ENCODE results near the gene CCT7. TPM values are rescaled to one million over a fixed set of nuclear protein-coding genes. Genes with fewer than 3 reads are reported as not detected.

The CCT7 gene
- total RNA-seq, 1 donor from 2014 or later, result 584 TPM

DNA sequence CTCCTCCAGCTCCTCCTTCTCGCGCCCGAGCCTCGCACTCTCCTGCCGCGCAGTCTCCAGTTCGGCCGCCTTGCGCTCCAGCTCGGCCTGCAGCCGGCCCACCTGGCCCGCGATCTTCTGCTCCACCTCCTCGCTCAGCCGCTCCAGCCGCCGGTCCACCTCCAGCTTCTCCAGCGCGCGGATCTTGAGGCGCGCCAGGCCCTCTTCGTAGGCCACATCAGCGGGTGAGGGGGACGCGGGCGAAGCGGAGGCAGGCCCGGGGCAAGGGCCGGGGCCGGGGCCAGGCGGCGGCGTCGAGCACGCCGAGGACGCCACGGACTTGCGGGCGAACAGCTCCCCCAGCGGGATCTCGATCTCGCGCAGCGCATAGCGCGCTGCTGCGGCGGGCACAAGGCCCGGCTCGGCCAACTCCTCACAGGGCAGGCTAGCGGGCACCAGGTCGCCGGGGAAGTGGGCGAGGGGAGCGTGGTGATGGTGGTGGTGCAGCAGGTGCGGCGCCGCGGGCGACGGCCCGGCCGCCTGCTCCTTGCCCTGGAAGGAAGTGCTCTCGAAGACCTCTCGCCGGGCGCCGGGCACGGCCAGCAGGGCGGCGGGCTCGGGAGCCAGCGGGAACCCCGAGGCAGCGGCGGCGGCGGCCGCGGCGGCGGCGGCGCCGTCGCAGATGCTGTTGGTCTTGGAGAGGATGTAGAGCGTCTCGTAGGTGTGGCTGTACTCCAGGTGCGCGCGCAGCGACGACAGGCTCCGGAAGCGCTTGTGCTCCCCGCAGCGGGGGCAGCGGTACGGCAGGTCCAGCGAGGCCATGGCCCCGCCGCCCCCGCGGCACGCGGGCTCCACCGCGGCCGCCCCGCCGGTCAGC lies 35.0 kb downstream of the CCT7 start:
- Mint-ChIP-seq H3K27me3 (ENCODE audit: low read depth) (no peaks in the 10 kb centered on the region), H3K36me3 (ENCODE audit: low read depth) (peaks cover 10% of the 10 kb centered on the region), H3K4me1 (ENCODE audit: low read depth) (peaks cover 11% of the 10 kb centered on the region), H3K4me3 (ENCODE audit: low read depth) (no peak overlapping the region), H3K27ac (no peak overlapping the region), H3K9me3 (no peaks in the 10 kb centered on the region)
- intact Hi-C loops (cut with micrococcal nuclease), result loop anchor here (2.0 kb wide), 1 partner anchor 34 kb away; the partner anchor contains the start of gene CCT7
- DNase-seq (ENCODE audit: low spot score), result peak; percentile 72

DNA sequence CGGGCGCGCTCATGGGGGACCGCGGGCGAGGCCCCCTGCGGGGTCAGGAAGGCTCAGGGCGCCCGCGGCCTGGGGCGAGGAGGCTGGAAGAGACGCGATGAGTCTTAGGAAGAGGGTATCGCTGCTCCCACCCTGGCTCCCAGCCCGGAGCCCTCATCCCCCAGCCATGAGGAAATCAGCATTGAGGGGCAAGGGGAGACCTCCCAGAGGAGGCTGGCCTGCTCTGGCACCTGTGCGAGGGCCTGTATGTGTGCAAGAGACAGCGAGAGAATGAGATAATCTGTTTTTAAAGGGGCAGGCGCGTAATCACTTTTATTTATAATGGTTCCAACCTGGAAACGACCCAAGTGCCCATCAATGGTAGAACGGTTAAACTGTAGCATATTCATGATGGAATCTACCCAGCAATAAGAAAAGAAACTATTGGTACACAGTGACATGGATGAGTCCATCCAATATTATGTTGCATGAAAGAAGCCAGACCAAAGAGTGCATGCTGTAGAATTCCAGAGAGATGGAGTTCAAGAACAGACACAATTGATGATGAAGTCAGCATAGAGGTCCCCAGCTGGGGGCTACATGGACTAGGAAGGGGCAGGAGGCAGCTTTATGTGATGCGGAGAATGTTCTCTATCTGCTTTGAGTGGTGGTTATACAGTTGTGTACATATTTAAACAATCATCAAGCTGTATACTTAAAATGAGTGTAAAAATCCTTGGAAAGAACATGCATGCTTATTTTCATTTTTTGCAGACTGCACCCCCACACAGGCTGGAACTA lies 35.8 kb downstream of the CCT7 start:
- no peak overlapping the region for H3K27ac Mint-ChIP-seq

DNA sequence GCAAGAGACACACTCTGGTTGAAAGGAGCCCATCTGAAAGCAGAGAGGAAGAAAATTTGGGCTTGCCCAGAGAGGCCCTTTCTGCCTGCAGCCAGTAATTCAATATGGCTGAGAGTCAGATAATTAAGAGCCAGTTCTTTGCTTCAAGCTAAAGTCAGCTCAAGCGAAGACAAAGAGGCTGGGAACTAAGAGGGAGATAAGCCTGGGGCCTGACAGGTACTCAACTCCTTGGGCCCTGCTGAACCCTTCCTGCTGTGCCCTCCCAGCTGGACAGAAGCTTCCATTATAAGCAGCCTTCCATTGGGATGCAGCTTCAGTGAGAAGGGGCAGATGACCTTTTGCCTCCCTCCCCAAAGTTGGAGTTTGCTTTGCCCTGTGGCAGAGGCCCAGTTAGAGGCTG lies 38.2 kb downstream of the CCT7 start:
- Mint-ChIP-seq H3K9me3 (no peaks in the 10 kb centered on the region), H3K27me3 (ENCODE audit: low read depth) (no peaks in the 10 kb centered on the region), H3K4me1 (ENCODE audit: low read depth) (peaks cover 11% of the 10 kb centered on the region), H3K27ac (no peak overlapping the region), H3K4me3 (ENCODE audit: low read depth) (no peak overlapping the region), H3K36me3 (ENCODE audit: low read depth) (peaks cover 6% of the 10 kb centered on the region)
- intact Hi-C loops (cut with micrococcal nuclease), result no loop called here
- no peak for DNase-seq (ENCODE audit: low spot score)

More for the DNA sequence above, 35.8 kb downstream of the CCT7 start:
- H3K27me3 Mint-ChIP-seq (ENCODE audit: low read depth), result no peaks in the 10 kb centered on the region
- peaks cover 11% of the 10 kb centered on the region for H3K4me1 Mint-ChIP-seq (ENCODE audit: low read depth)
- H3K36me3 Mint-ChIP-seq (ENCODE audit: low read depth), result peaks cover 6% of the 10 kb centered on the region
- intact Hi-C loops (cut with micrococcal nuclease), result loop anchor here (2.0 kb wide), 1 partner anchor 35 kb away; the partner anchor contains the start of gene CCT7
- no peak for DNase-seq (ENCODE audit: low spot score)
- H3K4me3 Mint-ChIP-seq (ENCODE audit: low read depth), result peak overlapping the region; percentile 37
- H3K9me3 Mint-ChIP-seq, result no peaks in the 10 kb centered on the region

DNA sequence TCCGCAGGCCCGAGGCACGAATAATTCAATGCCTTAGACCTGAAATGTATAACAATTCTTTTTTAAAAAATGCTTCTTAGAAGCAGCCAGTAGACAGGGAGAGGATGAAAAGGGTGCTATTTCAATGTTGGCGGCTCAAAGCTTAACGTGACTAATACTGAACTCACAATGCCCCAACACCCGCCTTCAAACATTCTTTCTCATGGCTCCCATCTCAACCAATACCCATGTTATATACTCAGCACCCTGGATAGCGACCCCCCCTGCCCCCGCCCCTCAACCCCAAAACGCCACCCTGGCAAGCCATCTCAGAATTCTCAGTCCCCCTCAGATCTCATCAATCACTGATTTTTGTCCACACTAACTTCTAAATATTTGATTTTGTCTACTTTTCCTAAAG lies 45.7 kb downstream of the CCT7 start:
- no peak for DNase-seq (ENCODE audit: low spot score)
- Mint-ChIP-seq H3K4me3 (ENCODE audit: low read depth) (no peak overlapping the region), H3K36me3 (ENCODE audit: low read depth) (peaks cover 7% of the 10 kb centered on the region), H3K27me3 (ENCODE audit: low read depth) (no peaks in the 10 kb centered on the region), H3K4me1 (ENCODE audit: low read depth) (peaks cover 10% of the 10 kb centered on the region), H3K27ac (no peak overlapping the region), H3K9me3 (no peaks in the 10 kb centered on the region)
- intact Hi-C loops (cut with micrococcal nuclease), result no loop called here

DNA sequence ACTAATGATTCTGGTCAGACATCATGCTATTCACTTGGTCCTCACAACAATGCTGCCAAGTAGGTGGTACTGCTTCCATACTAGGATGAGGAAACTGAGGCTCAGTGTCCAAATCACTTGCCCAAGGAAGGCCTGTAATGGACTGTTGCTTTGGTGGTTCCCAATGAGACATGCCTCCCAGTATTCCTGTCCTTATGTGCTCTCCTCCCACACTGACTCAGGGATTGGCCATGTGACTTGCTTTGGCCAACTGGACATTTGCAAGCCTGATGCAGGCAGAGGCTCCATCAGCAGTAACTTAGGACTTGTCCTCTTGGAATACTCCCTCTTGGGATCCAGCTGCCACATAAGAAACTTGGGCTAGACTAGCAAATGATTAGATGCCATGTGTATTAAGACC lies 47.1 kb downstream of the CCT7 start:
- no peak overlapping the region for H3K4me3 Mint-ChIP-seq (ENCODE audit: low read depth)
- no peaks in the 10 kb centered on the region for H3K9me3 Mint-ChIP-seq
- peaks cover 15% of the 10 kb centered on the region for H3K4me1 Mint-ChIP-seq (ENCODE audit: low read depth)
- peaks cover 7% of the 10 kb centered on the region for H3K36me3 Mint-ChIP-seq (ENCODE audit: low read depth)
- no peak overlapping the region for H3K27ac Mint-ChIP-seq
- H3K27me3 Mint-ChIP-seq (ENCODE audit: low read depth), result peaks cover 6% of the 10 kb centered on the region
- DNase-seq (ENCODE audit: low spot score), result no peak
- intact Hi-C loops (cut with micrococcal nuclease), result no loop called here

DNA sequence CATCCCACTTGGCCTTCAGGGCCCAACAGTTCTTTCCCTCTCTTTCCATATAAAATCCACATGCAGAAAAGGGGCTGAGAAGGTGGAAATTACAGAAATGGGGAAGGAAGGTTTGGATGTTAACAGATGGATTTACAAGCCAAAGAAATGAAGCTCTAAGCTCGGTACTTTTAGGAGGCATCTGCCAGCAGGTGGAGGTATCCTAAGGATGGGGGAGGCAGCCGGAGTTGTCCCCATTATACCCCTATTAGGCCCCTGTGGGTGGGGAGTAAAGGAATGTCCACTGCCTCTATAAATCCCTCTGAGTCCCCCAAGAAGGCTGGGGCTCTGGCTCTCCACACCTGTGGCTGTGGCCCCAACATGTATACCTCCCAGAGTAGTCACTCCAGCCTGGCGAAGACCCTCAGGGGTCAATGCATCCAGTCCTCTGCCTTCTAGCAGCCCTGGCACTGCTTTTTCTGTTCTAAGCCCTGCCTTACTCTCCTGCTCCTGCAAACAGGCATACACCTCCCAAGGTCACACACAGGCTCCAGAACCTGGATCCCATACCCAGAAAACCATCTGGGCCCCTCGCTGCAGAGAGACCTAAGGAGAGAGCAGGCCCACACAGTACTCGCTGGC lies 48.9 kb downstream of the CCT7 start:
- intact Hi-C loops (cut with micrococcal nuclease), result loop anchor here (2.0 kb wide), 1 partner anchor 48 kb away; the partner anchor contains the start of gene CCT7
- peaks cover 13% of the 10 kb centered on the region for H3K4me1 Mint-ChIP-seq (ENCODE audit: low read depth)
- H3K27me3 Mint-ChIP-seq (ENCODE audit: low read depth), result peaks cover 14% of the 10 kb centered on the region
- H3K27ac Mint-ChIP-seq, result peak overlapping the region; percentile 53
- peak overlapping the region; percentile 78 for H3K4me3 Mint-ChIP-seq (ENCODE audit: low read depth)
- H3K9me3 Mint-ChIP-seq, result no peaks in the 10 kb centered on the region
- DNase-seq (ENCODE audit: low spot score), result no peak
- H3K36me3 Mint-ChIP-seq (ENCODE audit: low read depth), result peaks cover 5% of the 10 kb centered on the region

DNA sequence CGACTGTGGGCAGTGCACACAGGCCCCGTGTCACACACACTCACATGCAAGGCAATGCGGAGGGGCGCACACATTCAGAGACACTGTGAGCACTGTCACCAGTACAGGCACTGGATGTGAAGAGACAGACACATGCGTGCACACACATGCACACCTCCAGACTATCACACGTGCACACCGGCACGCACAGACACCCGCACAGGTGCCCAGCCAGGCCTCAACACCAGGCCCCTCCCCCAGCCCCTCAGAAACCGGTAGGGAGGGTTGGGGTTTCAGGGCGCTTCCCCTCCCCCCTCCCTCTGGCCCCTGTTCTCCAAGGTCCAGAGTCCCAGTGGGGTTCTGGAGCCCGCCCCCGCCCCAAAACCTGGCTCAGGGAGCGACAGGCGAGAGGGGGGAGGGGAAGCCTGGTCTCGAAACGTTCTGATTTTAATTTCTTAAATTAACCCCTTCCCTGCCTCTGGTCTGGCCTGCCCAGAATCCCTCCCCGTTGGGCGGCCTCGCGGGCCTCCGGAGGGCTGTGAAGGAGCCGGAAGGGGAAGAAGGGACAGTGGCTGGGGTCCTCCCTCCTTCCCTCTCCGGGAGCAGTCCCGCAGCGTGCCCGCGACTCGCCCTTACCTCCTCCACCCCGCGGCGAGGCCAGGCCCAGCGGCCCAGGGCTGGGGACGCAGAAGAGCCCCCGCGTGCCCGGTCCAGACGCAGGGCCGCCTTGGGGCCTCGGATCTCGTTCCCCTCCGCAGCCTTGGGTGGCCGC lies 49.6 kb downstream of the CCT7 start:
- peak overlapping the region; percentile 78 for H3K4me3 Mint-ChIP-seq (ENCODE audit: low read depth)
- peaks cover 20% of the 10 kb centered on the region for H3K27me3 Mint-ChIP-seq (ENCODE audit: low read depth)
- H3K27ac Mint-ChIP-seq, result peak overlapping the region; percentile 53
- DNase-seq (ENCODE audit: low spot score), result no peak
- peaks cover 5% of the 10 kb centered on the region for H3K36me3 Mint-ChIP-seq (ENCODE audit: low read depth)
- peaks cover 13% of the 10 kb centered on the region for H3K4me1 Mint-ChIP-seq (ENCODE audit: low read depth)
- intact Hi-C loops (cut with micrococcal nuclease), result loop anchor here (2.0 kb wide), 2 partner anchors 49 to 213 kb away; partner anchors contain the start of genes CCT7 and SFXN5
- no peaks in the 10 kb centered on the region for H3K9me3 Mint-ChIP-seq

DNA sequence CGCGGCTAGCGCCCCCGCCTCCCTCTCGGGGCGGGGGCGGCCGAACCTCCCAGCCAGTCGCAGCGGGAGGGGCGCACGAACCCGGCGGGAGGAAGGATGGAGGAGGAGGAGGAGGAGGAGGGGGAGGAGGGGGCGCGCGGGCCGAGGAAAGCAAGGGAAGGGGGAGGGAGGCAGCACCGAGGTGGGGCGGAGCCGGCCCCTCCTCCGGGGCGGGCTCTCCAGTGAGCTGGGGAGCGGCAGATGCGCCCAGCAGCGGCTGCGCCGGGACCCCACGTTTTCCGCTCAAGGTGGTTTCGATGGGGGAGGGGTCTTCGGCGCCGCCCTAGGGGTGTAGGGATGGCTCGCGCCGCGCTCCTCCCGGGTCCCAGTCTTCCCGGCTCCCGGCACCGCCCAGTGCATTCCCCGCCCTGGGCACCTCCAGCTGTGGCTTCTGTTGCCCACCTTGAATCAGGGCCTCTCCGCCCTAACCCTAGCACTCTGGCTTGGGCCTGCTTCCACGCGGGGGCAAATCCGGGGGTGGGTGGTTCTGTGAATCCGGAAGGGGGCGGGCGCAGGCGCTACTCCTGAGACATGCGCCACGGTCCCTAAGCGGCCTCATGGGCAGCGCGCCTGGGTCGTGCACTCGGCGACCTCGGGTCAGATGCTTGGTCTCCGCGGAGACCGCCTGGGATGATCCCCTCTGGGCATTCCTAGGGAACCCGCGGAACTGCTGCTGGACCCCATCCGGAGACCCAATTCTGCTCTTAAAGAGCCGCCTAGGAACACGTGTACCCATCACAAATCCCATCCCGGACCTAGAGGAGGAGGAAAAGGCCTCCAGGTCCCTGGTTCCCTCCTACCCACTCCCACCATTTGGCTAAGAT lies 50.4 kb downstream of the CCT7 start, which contains the start of gene FBXO41:
FBXO41 (minus strand) TSS at position 183 of the 863 bp plus-strand sequence. CDS start 14,848 bp downstream, outside the sequence.
- Mint-ChIP-seq H3K27me3 (ENCODE audit: low read depth) (peaks cover 26% of the 10 kb centered on the region), H3K9me3 (no peaks in the 10 kb centered on the region), H3K4me3 (ENCODE audit: low read depth) (peak within 1 kb of the TSS; percentile 78), H3K27ac (peak within 1 kb of the TSS; percentile 53), H3K4me1 (ENCODE audit: low read depth) (peaks cover 13% of the 10 kb centered on the region), H3K36me3 (ENCODE audit: low read depth) (no peaks in the 10 kb centered on the region)
- intact Hi-C loops (cut with micrococcal nuclease), result loop anchor here (2.0 kb wide), 1 partner anchor 214 kb away; the partner anchor contains the start of gene SFXN5
- DNase-seq (ENCODE audit: low spot score), result peak; percentile 68

DNA sequence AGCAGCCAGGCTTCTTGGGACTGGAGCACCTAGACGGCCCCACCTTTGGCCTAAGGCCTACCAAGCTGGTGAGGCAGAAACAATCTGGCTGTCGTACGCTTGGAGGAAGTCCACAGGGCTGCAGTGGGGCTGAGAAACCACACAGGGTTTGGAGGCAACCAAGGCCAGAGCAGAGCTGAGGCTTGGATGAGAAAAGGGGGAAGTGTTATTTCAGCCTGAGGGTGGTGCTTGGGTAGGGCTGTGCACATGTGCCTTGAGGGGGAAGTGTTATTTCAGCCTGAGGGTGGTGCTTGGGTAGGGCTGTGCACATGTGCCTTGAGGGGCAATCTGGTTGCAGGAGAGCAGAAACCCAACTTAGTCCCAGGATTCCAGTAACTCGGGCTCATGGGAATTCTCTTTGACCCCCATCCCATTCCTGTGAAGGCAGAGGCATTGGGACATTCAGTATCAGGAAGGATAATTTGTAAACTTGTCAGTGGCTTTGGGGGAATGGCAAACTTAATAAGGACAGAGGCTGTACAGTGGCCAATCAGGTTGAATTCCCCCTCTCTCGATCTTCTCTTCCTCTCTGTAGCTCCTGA lies 51.1 kb downstream of the CCT7 start:
- Mint-ChIP-seq H3K9me3 (no peaks in the 10 kb centered on the region), H3K27ac (peak overlapping the region; percentile 4), H3K4me1 (ENCODE audit: low read depth) (peaks cover 11% of the 10 kb centered on the region), H3K4me3 (ENCODE audit: low read depth) (peak overlapping the region; percentile 54), H3K36me3 (ENCODE audit: low read depth) (no peaks in the 10 kb centered on the region), H3K27me3 (ENCODE audit: low read depth) (peaks cover 29% of the 10 kb centered on the region)
- no peak for DNase-seq (ENCODE audit: low spot score)
- intact Hi-C loops (cut with micrococcal nuclease), result loop anchor here (2.0 kb wide), 1 partner anchor 214 kb away; the partner anchor contains the start of gene SFXN5

DNA sequence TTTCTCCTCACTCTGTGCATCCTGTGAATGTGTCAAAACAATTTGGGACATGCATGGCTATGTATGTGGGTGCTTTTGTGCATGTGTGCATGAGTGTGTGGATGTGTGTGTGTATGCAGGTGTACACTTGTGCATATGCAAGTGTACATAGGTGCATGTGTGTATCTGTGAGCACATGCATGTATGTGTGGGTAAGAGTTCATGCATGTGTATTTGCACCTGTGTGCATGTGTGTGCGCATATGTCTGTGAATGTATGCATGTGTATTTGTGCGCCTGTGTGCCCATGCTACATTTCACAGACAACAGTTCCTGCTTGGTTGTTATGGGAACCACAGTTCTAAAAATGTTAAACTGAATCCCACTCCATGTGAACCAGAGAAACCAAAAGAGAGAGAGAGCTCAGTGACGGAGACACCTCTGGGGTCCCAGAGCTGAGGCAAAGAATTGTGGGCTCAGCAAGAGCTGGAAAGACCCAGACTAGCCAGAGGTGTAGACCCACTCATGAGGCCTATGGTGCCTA lies 52.1 kb downstream of the CCT7 start:
- peaks cover 38% of the 10 kb centered on the region for H3K27me3 Mint-ChIP-seq (ENCODE audit: low read depth)
- no peaks in the 10 kb centered on the region for H3K9me3 Mint-ChIP-seq
- DNase-seq (ENCODE audit: low spot score), result no peak
- H3K4me1 Mint-ChIP-seq (ENCODE audit: low read depth), result peaks cover 7% of the 10 kb centered on the region
- H3K27ac Mint-ChIP-seq, result no peak overlapping the region
- no peaks in the 10 kb centered on the region for H3K36me3 Mint-ChIP-seq (ENCODE audit: low read depth)
- intact Hi-C loops (cut with micrococcal nuclease), result no loop called here
- H3K4me3 Mint-ChIP-seq (ENCODE audit: low read depth), result peak overlapping the region; percentile 37

DNA sequence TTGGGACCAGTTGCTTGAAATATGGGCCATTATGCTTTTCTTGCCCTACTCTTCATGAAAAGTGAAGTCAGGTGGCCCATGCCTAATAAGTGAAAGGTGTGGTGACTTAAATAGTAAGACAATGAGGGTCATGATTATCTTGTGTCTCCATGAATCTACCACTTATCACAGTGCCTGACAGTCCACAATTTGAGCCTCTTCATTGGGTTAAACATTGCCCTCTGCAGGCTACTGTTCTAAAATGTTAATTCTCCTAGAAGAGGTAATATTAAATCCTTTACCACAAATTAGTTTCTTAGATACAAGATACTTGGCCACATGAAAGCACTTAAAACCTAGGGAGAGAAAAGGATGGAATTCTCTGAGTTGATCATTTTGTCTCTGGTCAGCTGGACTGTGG lies 55.2 kb downstream of the CCT7 start:
- Mint-ChIP-seq H3K36me3 (ENCODE audit: low read depth) (no peaks in the 10 kb centered on the region), H3K27ac (no peak overlapping the region), H3K4me1 (ENCODE audit: low read depth) (peaks cover 10% of the 10 kb centered on the region), H3K27me3 (ENCODE audit: low read depth) (peaks cover 51% of the 10 kb centered on the region), H3K4me3 (ENCODE audit: low read depth) (no peak overlapping the region), H3K9me3 (no peaks in the 10 kb centered on the region)
- DNase-seq (ENCODE audit: low spot score), result no peak
- intact Hi-C loops (cut with micrococcal nuclease), result no loop called here

Data from activated T-helper 2 cell treated with anti-CD3 and anti-CD28 coated beads, Interferon-gamma antibody, Interleukin-2, Interleukin-4, amounts not matched to agents 10 μg/mL and 5 μg/mL and 100 μg/mL, durations not matched to agents 14 hours and 24 hours and 36 hours (primary cell).